GM23338 (cell line): ENCODE results near the gene PTPRN2.
"Not testable (repeated sequence)": the region's sequence is repeated elsewhere in the genome, so short reads cannot be mapped to it uniquely, and the experiment has no call there.

Source experiments
- CREB1 ChIP-seq: fragments of 250-450 bp; sonication (Bioruptor Pico); IDR thresholded peaks from 2 replicates; pipeline ENCODE4 v1.5.0; 2020; ENCODE audit warnings: low read depth, mild to moderate bottlenecking, moderate library complexity
- CTCF ChIP-seq, 2 experiments: fragments of 200-600 bp in 1 of 2; sonication (generic) in 1 of 2; conservative IDR thresholded peaks; 2 replicates each; pipeline versions ENCODE4 v1.5.1 to v1.6.1; 2016 to 2017; ENCODE audit warnings: antibody characterized with exemption in 2 of 2, low read depth in 2 of 2, mild to moderate bottlenecking in 2 of 2, moderate library complexity in 1 of 2
- EZH2 ChIP-seq: fragments of 200-600 bp; sonication (generic); IDR thresholded peaks from one replicate; pipeline ENCODE4 v1.8.0; 2017; ENCODE audit warnings: antibody characterized with exemption, mild to moderate bottlenecking, low read depth; ENCODE audit not compliant: unreplicated experiment
- EZH2phosphoT487 ChIP-seq: fragments of 200-600 bp; sonication (generic); IDR thresholded peaks from one replicate; pipeline ENCODE4 v1.8.1; 2018; ENCODE audit warnings: antibody characterized with exemption; ENCODE audit not compliant: unreplicated experiment
- JUNB ChIP-seq: IDR thresholded peaks from one replicate; pipeline ENCODE4 v1.6.1; 2016; ENCODE audit warnings: antibody characterized with exemption; ENCODE audit not compliant: unreplicated experiment
- POLR2AphosphoS5 ChIP-seq: IDR thresholded peaks from 2 replicates; pipeline ENCODE4 v1.6.1; 2016; ENCODE audit warnings: antibody characterized with exemption, low read depth
- REST ChIP-seq: IDR thresholded peaks from one replicate; pipeline ENCODE4 v1.6.1; 2018; ENCODE audit warnings: antibody characterized with exemption; ENCODE audit not compliant: unreplicated experiment
- STAT1 ChIP-seq: IDR thresholded peaks from one replicate; pipeline ENCODE4 v1.6.1; 2016; ENCODE audit warnings: antibody characterized with exemption; ENCODE audit not compliant: unreplicated experiment
- ZNF331 ChIP-seq: fragments of 250-450 bp; sonication (Bioruptor Pico); IDR thresholded peaks from 2 replicates; pipeline ENCODE4 v1.5.0; 2020; ENCODE audit warnings: low read depth, mild to moderate bottlenecking, moderate library complexity
- ZNF462 ChIP-seq: fragments of 250-450 bp; sonication (Bioruptor Pico); IDR thresholded peaks from 2 replicates; pipeline ENCODE4 v1.5.0; 2020; ENCODE audit warnings: mild to moderate bottlenecking, moderate library complexity

- TF ChIP-seq STAT1; CTCF (conservative IDR thresholded peaks at IDR 0.05; ENCODE audit: low read depth in 2 of 2); POLR2AphosphoS5; EZH2phosphoT487; ZNF331 (CRISPR knock-in tag); REST; JUNB; EZH2; CREB1 (CRISPR knock-in tag); ZNF462 (CRISPR knock-in tag): not testable (repeated sequence)
These were observed 293.0 kb downstream of the PTPRN2 start for GRCh38 chr7:158294468-158295215.
